Erythroblast (primary cell): ENCODE measurements around the gene SLC5A5.

Experiments used
- GATA1 ChIP-seq: IDR thresholded peaks from 2 replicates; pipeline ENCODE4 v1.6.1; 2011; ENCODE audit warnings: low read depth, mild to moderate bottlenecking, control low read depth, low read length, moderate library complexity
- POLR2A ChIP-seq: IDR thresholded peaks from 2 replicates; pipeline ENCODE4 v1.6.1; 2011; ENCODE audit warnings: mild to moderate bottlenecking, low read length

GRCh38 chr19:17942181-17942580, 70.4 kb downstream of the SLC5A5 start:
- TF ChIP-seq POLR2A (no peak), GATA1 (no peak)
